ENCODE data around the gene OGFOD1.

Gene OGFOD1

DNA sequence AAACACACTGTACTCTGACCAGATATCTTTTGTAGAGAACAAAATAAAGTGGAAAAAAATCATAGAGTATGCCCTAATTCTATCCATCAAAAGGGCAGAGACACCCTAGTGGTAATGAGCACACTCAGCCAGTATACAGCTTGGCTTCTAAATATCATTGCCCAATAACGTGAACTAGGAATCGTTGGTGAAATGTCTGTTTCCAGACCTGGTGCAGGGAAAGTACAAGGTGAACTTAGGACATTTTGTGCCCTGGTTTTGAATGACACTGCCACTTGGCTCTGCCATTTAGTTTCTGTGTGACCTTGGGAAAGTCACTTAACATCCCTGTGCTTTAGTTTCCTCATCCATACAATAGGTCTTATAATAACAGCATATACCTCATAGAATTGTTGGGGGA is 39.7 kb upstream of the OGFOD1 start:
- H3K4me3 ChIP-seq (ENCODE audit: low read depth, low read length) = no peak overlapping the region
- POLR2A ChIA-PET = no interaction called here
- no peak for TF ChIP-seq CTCF (IDR thresholded peaks at IDR 0.05; ENCODE audit: insufficient read depth, low read length, missing control alignments)
- DNase-seq (ENCODE audit: low read depth, low spot score) = no peak
- CTCF ChIA-PET = no interaction called here

DNA sequence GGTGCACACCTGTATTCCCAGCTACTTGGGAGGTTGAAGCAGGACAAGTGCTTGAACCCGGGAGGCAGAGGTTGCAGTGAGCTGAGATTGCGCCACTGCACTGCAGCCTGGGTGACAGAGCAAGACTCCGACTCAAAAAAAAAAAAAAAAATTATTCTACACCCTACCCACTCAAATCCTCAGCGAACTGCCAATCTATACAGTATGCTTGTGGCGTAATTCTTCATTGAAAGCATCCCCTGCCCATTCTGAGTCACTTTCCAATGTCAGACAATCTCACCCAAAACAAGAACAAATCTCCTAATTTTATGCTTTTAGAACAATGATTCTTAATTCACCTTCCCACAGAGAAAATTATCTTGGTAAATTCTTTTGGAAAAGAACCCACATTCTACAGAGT is 38.0 kb upstream of the OGFOD1 start:
- CTCF ChIA-PET = no interaction called here
- H3K4me3 ChIP-seq (ENCODE audit: low read depth, low read length) = no peak overlapping the region
- no peak for TF ChIP-seq CTCF (IDR thresholded peaks at IDR 0.05; ENCODE audit: insufficient read depth, low read length, missing control alignments)
- POLR2A ChIA-PET = no interaction called here
- DNase-seq (ENCODE audit: low read depth, low spot score) = no peak

- POLR2A ChIA-PET = no interaction called here
- DNase-seq (ENCODE audit: low read depth, low spot score) = no peak
- TF ChIP-seq CTCF (IDR thresholded peaks at IDR 0.05; ENCODE audit: insufficient read depth, low read length, missing control alignments) = no peak
- no peak overlapping the region for H3K4me3 ChIP-seq (ENCODE audit: low read depth, low read length)
- CTCF ChIA-PET = interaction anchor here (0.7 kb wide), 1 partner anchor 13 kb away, joined by 3 read pairs; no protein-coding TSS in a partner anchor
Observed at GRCh38 chr16:56414366-56414765, 37.0 kb upstream of the OGFOD1 start.

- no peak for DNase-seq (ENCODE audit: low read depth, low spot score)
- POLR2A ChIA-PET = no interaction called here
- CTCF ChIA-PET = interaction anchor here (1.0 to 1.1 kb wide), 2 partner anchors 8 to 11 kb away, joined by 3 read pairs; no protein-coding TSS in a partner anchor
- no peak for TF ChIP-seq CTCF (IDR thresholded peaks at IDR 0.05; ENCODE audit: insufficient read depth, low read length, missing control alignments)
- H3K4me3 ChIP-seq (ENCODE audit: low read depth, low read length) = no peak overlapping the region
Observed at GRCh38 chr16:56415875-56416274, 35.5 kb upstream of the OGFOD1 start.

DNA sequence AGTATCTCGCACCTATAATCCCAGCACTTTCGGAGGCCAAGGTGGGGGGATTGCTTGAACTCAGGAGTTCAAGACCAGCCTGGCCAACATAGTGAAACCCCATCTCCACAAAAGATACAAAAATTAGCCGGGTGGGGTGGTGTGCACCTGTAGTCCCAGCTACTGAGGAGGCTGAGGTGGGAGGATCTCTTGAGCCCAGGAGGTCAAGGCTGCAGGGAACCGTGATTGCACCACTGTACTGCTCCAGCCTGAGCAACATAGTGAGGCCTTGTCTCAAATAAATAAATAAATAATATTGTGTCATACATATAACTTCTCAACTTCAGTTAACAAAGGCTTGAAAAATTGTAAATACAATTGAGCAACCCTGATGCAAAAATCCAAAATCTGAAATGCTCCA is 34.2 kb upstream of the OGFOD1 start:
- POLR2A ChIA-PET = no interaction called here

More for the DNA sequence above, 34.2 kb upstream of the OGFOD1 start:
- CTCF ChIA-PET = no interaction called here
- H3K4me3 ChIP-seq (ENCODE audit: low read depth, low read length) = no peak overlapping the region
- TF ChIP-seq CTCF (IDR thresholded peaks at IDR 0.05; ENCODE audit: insufficient read depth, low read length, missing control alignments) = no peak
- no peak for DNase-seq (ENCODE audit: low read depth, low spot score)
